ENCODE data around the gene DMD. TPM values are rescaled to one million over a fixed set of nuclear protein-coding genes. Genes with fewer than 3 reads are reported as not detected.

Gene DMD
- total RNA-seq, 4 donors from 2014 or later, result 2.2 to 26.7 (median 7.8) TPM

DNA sequence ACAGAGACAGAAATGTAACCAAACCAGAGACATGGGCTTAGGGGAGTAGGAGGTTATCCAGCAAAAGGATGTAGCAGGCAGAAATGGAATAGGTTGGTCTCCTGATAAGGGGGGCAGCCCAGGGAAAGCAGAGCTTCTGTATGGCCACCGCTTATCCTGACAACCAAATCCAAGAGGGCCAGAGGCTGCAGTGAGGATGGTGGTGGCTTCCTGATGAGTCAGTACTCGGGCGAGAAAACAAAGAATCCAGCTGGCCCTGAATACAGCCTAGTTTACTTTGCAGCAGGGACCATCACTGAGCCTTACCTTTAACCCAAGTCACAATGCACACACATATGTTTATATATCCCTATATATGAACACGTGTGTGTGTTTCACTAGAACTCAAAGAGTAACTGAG, 2009.8 kb downstream of the DMD start:
- TF ChIP-seq CTCF (IDR thresholded peaks at IDR 0.05), result no peak
- TF ChIP-seq POLR2A (IDR thresholded peaks at IDR 0.05), result no peak
- no peaks in the 10 kb centered on the region for H3K27me3 ChIP-seq
- no peaks in the 10 kb centered on the region for H3K36me3 ChIP-seq
- no peaks in the 10 kb centered on the region for H3K9me3 ChIP-seq
- intact Hi-C loops (cut with DNase I), result no loop called here
- no peak overlapping the region for H3K27ac ChIP-seq
- DNase-seq, result no peak
- no peak overlapping the region for H3K4me3 ChIP-seq
- no peaks in the 10 kb centered on the region for H3K4me1 ChIP-seq
- WGBS, 2 donors, result 83 to 85% methylated on average over 4 of the region's 4 CpGs

DNA sequence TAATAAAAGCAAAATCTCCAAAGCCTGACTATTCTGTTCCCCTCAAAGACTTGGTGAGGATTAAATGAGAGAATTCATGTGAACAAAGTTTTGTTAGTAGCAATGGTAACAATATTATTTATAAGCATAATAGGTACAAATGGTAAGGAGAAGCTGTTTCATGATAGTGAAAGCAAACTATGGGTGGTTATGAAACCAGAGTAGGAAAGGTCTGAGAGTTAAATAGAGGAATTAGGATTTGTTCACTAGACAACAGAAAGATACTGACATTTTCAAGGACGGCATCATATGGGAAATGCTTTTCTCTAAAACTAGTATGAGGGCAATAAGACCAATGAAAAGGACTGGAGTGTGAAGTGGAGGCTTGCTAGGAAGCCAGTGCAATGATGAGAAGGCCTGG, 2010.9 kb downstream of the DMD start:
- Histone ChIP-seq H3K27ac (no peak overlapping the region), H3K36me3 (no peaks in the 10 kb centered on the region), H3K27me3 (no peaks in the 10 kb centered on the region), H3K4me1 (no peaks in the 10 kb centered on the region), H3K4me3 (no peak overlapping the region), H3K9me3 (no peaks in the 10 kb centered on the region)
- TF ChIP-seq CTCF (IDR thresholded peaks at IDR 0.05), result no peak
- no peak for TF ChIP-seq POLR2A (IDR thresholded peaks at IDR 0.05)
- 81 to 83% methylated on average over 1 of the region's 1 CpG for WGBS, 2 donors
- intact Hi-C loops (cut with DNase I), result no loop called here
- DNase-seq, result no peak

DNA sequence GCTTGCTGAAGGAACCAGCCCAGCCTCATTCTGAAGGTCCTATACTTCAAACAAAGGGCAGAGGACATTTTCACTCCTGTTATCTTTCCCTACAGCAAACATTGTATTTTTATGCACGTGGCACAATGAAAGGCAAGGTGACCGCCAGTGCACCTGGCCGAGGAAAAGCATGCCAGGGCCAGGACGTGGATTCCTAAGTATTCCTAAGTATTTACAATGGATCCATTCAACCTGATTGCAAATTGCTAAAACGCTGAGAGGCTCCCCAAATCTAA, 2011.6 kb downstream of the DMD start:
- Histone ChIP-seq H3K27me3 (no peaks in the 10 kb centered on the region), H3K9me3 (no peaks in the 10 kb centered on the region), H3K4me3 (no peak overlapping the region), H3K4me1 (no peaks in the 10 kb centered on the region), H3K36me3 (no peaks in the 10 kb centered on the region), H3K27ac (no peak overlapping the region)
- TF ChIP-seq CTCF (IDR thresholded peaks at IDR 0.05) (no peak), POLR2A (IDR thresholded peaks at IDR 0.05) (no peak)
- WGBS, 2 donors, result 63% methylated on average over 5 of the region's 5 CpGs; no CpG with 5 or more reads in 1 of the 2 donors
- DNase-seq, result no peak
- intact Hi-C loops (cut with DNase I), result no loop called here

DNA sequence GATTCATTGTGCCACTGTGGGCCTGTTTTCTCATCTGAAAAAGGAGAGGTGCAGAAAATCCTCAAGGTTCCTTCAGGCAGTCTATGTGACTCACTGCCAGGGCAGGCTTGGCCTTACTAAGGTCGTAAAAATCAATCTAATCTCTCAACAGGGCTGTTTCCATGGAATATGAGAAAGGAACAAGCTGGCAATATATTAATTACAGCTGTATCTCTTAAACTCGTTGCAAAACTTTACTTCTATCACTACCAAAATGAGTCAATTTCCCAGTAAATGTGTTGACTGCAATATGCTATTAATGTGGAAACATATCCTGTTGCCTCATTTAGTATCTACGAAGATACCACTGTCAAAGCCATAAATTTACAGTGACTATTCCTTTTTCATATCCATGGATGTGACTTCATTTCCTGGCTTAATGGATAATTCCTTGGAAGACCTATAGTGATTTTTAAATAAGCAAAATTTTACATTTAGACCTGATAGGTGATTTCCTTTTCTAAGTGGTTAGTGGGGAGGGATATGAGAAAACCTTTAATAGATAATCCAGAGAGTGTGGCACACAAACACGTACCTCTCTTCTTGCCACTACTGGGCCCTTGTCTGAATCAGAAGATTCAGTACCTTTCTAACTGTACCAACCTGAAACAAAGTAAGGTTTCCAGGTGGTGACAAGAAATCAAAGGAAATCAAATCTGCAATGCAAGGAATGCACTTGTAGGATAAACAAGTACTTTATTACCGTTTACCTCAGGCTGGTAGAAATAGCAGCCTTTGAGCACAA, 2012.1 kb downstream of the DMD start:
- intact Hi-C loops (cut with DNase I), result no loop called here
- Histone ChIP-seq H3K4me3 (no peak overlapping the region), H3K27ac (no peak overlapping the region), H3K36me3 (no peaks in the 10 kb centered on the region), H3K9me3 (no peaks in the 10 kb centered on the region), H3K27me3 (no peaks in the 10 kb centered on the region), H3K4me1 (no peaks in the 10 kb centered on the region)
- WGBS, 2 donors, result 51 to 58% methylated on average over 5 of the region's 5 CpGs
- TF ChIP-seq CTCF (IDR thresholded peaks at IDR 0.05), result no peak
- no peak for TF ChIP-seq POLR2A (IDR thresholded peaks at IDR 0.05)
- no peak for DNase-seq

DNA sequence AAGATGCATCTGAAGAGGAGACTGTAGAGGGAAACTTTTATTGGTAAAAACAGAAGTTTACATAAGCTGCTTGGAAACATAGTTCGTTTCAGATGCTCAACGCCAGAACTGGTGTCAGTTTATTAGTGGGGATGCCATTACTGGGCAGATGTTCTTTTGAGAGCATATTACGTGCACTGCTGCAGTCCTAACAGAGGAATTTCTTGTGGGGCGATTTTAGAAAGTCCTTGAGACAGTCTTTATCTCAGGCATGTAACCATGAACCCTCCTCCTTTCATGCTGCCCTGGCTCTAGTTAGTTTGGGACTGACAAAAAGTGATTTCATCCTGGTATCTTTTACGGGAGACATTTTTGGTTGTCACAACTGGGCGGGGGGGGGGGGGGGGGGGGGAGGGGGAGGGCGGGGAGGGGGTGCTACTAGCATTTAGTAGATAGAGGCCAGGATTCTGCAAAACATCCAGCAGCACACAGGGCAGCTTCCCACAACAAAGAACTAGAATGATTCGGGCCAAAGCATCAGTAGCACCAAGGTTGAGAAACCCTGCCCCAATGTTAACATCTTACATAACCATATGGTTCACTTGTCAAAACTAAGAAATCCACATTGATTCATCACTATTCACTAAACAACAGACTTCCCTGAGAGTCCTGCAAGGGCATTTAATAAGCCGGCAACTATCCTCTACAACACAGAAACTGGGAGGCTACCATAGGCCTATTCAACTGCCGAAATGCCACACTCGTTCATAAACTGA, 2021.0 kb downstream of the DMD start:
- Histone ChIP-seq H3K9me3 (no peaks in the 10 kb centered on the region), H3K36me3 (no peaks in the 10 kb centered on the region), H3K27ac (no peak overlapping the region), H3K4me1 (no peaks in the 10 kb centered on the region), H3K27me3 (no peaks in the 10 kb centered on the region), H3K4me3 (no peak overlapping the region)
- intact Hi-C loops (cut with DNase I), result no loop called here
- no peak for DNase-seq
- no peak for TF ChIP-seq POLR2A (IDR thresholded peaks at IDR 0.05)
- TF ChIP-seq CTCF (IDR thresholded peaks at IDR 0.05), result no peak
- WGBS, 2 donors, result 76 to 78% methylated on average over 6 to 8 of the region's 11 CpGs
